Stimulated activated CD8-positive, alpha-beta memory T cell treated with anti-CD3 and anti-CD28 coated beads, Interleukin-12 subunit alpha, Interleukin-12 subunit beta, amount 100 ng/mL, for 24 hours (primary cell): ENCODE results near the gene GMDS.

Experiments
- DNase-seq: peaks from one replicate; pipeline ENCODE4 v3.0.0-alpha.2; 2020; ENCODE audit errors: extremely low read depth

Gene GMDS

DNA sequence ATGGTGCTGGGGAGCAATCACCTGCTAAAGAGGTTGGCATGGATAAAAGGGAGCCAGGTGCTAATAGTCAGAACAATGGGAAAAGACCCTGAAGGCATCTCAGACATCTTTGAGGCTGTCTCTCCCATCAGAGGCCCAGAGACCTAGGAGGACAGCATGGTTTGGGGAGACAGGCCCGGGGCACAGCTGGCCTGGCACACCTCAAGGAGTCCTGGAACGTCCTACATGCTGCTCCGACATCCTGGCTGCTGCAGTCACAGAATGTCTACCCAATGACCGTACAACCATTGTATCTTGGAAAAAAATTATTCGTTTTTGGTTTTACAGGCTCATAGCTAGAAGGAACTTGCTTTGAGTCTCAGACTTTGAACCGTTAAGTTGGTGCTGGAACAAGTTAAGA lies 4.4 kb downstream of the GMDS start:
- DNase-seq: no peak

GRCh38 chr6:2237001-2237400 lies 8.4 kb downstream of the GMDS start:
- DNase-seq: no peak

DNA sequence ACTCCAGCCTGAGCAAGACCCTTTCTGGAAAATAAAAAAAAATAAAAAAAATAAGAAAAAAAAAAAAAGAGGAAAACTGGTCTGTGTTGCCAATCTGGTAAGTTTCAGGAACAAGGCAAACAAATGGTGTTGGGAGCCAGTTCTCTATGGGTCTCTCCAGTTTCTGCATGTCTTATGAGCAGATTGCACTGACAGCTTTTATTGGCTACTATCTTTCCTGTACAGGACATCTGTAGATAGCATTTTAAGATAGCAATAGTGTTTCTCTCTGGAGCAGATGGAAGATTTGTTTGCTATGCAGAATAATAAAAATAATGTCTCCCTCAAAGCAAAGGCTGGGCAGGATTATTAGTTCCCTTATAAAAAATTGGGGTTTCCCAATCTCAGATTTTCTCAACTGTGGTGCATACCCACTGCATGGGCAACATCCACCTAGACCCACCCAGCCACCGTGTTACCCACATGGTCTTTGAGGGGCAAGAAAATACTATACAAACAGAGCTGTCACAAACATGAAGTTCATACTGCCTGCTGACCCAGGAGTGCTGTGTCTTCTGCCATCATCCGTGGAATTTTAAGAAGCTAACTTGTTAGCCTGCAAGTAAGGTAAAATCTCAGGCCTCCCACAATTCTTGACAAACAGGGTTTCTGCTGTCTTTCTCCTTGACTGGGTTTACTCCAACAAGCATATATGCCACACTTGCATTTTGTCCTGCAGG lies 9.5 kb downstream of the GMDS start:
- no peak for DNase-seq

GRCh38 chr6:2232445-2232844 lies 13.0 kb downstream of the GMDS start:
- DNase-seq: no peak

GRCh38 chr6:2231438-2231837 lies 14.0 kb downstream of the GMDS start:
- DNase-seq: no peak

DNA sequence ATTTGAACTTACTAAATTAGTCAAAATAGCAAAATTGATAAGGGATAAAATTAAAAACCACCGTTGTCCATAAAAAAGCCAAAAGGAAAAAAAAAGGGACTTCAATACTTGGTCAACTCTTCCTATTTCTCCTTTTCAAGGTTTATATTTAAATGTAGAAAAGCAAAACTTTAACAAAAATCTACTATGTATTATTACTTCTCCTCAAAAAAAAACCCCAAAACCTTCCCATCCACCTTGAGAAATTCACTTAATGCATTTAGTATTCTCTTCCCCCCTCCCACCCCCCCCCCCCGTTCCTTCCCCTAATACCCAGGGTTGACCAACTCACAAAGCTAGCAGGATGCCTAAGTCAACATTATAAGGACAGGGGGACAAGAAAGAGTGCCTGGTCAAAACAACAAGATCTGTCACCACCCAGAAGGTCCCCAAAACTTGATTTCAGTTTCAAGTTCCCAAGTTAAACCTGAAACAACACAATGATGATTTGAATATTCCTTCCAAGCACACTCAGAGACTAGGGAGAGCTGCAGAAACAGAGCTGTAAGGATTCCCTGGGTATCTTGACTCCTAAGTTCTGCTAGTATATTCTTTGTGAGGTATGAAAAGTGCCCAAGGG lies 14.6 kb downstream of the GMDS start:
- DNase-seq: no peak

DNA sequence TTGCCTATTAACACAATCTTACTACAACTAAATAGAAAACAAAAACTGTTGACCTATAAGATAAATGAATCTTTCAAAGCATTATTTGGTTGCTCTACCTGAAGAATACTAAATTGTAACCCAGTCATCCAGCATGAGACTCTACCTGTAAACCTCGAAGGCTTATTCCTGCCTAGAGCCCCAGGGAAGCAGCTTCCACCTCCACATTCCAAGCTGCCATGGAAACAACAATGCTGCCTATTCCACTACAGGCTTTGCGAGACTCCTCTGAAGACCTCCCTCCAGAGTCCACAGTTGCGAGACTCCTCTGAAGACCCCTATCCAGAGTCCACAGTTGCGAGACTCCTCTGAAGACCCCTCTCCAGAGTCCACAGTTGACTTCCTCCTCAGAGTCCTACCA lies 15.7 kb downstream of the GMDS start:
- no peak for DNase-seq

GRCh38 chr6:2229039-2229438 lies 16.4 kb downstream of the GMDS start:
- no peak for DNase-seq

GRCh38 chr6:2228392-2228791 lies 17.0 kb downstream of the GMDS start:
- no peak for DNase-seq

- no peak for DNase-seq
Measured at GRCh38 chr6:2226775-2227174, 18.6 kb downstream of the GMDS start.

DNA sequence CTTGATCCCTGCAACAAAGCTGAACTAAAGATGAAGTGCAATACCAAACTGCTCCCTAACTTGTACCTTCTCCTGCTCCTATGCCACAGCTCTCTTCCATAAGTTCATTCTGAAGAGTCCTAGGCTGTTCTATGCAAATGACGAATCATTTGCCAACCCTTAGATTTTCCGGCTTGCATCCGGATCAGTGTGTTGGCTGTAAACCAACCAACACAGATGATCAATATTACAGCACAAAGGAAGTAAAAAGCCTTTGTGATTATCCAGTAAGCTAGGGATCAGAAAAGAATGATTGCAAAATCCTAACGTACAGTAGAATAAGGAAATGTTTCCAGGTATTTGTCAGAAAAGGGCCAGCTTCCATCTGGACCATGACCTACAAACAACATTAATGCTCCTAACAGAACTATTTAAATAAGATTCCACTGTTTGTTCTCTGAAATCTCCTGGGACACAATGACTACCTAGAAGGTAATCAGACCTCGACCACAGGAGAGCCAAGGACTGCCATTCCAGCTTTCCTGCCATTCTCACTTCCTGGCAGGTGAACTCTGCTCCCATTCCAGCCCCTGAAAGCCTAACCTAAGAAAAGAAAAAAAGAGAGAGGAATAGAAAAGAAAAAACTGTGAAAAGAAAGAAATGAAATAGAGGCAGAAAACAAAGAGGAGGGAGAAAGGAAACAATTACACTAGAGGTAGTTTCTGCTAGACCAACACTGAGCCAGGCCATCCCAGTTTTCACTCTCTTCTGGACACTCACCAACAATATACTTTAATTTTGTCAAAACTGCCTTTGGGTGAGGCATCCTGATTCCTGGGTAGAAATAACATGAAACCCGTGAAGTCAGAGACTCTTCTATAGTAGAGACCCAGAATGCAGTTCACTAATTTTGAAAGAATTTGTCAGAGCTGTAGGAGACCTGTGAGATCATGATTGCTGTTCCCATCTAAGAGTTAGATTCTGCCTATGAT lies 19.7 kb downstream of the GMDS start:
- no peak for DNase-seq

GRCh38 chr6:2224847-2225382 lies 20.5 kb downstream of the GMDS start:
- DNase-seq: no peak

DNA sequence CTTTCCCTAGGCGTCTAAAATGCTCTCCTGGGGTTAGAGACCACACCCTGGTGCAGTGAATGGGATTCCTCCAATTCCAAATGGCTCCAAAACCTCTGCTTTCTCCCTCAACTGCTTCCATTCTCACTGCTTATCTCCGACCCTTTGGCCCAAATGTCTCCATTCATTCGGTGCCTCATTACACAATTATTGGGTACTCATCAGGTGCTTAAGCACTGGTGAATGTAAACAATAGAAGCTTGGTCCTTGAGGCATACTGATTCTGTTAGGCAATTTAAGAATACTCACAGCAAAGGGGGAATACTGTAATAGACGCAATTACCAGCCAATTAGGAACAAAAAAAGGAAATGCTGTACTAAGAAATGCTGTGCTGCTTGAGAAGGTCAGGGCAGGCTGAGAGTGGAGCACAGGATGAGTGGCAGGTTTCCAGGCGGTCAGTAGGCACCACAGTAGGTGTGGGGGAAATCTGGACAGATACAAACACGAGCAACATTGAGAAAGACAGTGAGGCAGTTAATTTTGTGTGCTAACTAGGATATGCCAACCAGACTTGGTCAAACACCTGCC lies 23.0 kb downstream of the GMDS start:
- DNase-seq: no peak

DNA sequence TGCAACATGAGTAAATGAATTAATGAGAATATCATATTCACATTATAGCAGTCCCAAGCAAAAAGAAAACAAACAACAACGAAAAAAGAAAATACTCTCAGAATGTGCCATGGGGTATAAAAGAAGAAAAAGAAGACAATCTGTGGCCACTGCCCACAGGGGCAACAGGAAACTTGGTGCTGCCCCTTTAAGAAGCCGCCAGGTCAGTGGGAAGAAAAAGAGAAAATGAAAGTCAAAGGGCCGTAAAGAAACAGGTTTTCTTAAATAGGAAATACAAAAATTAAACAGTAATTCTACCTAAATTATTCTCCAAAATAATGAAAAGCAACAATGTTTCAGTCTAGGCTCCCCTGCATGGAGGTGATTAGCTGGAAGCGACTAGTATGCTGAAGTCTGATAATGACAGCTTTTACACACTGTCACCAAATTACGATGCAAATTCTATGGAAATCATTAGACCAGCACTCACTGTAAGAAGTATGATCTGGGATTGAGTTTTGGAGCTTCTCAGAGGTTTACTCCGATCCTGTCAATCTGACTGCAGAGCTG lies 23.6 kb downstream of the GMDS start:
- DNase-seq: no peak

DNA sequence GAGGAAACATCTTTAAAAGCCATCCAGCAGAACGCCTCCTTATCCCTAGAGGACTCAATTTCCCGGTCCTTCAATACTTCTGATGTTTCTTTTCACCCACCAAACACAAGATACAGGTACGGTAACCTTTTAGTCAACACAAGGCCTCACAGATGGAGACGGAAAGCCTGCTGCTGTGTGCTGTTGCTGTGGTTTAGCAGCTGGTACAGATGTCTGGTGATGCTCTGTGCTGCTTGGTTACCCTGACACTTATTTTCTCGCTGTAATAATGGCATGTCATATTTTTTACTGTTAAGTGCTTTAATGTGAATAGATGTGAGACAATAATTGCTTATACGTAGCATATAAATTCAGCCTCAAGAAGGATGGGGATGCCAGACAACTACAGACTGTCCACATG lies 25.3 kb downstream of the GMDS start:
- DNase-seq: no peak

- no peak for DNase-seq
Measured at GRCh38 chr6:2218866-2219265, 26.5 kb downstream of the GMDS start.

- DNase-seq: no peak
Measured at GRCh38 chr6:2216794-2217383, 28.5 kb downstream of the GMDS start.

GRCh38 chr6:2215342-2215741 lies 30.1 kb downstream of the GMDS start:
- DNase-seq: no peak

GRCh38 chr6:2213086-2213485 lies 32.3 kb downstream of the GMDS start:
- DNase-seq: no peak

DNA sequence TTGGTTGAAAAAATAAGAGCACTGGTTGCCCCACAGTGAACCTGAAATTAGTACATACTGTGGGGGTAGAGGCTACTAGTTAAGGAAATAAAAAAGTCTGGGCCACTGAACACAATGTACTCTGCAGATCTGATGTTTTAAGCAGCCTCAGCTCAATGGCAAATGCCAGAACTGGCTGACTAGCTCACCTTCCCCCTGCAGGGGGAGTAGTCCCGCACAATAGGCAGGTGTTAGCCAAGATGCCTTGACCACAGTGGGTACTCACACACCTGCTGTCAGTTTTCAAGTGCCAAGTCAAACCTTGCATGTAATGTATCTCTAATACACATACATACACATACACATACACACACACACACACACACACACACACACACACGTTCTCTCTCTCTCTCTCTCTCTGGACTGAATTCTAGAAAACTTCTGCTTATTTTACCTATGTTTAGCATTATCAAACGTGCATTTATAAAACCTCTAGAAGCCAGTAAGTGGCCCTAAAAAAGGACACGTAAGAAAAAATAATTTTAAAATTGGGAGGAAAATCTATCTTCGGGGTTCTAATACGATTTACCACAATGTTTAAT lies 36.1 kb downstream of the GMDS start:
- DNase-seq: no peak

GRCh38 chr6:2208468-2208867 lies 36.9 kb downstream of the GMDS start:
- no peak for DNase-seq
